Coronary artery (tissue), 2 donors: ENCODE measurements around the gene C1QTNF12.

Experiments used
- DNase-seq: peaks from one replicate; pipeline ENCODE4 v3.0.0-alpha.2; 2017; ENCODE audit warnings: low spot score
- H3K27ac ChIP-seq, 2 donors: fragments of 200-600 bp; sonication (generic); one replicate each; pipeline ENCODE4 v1.5.1; 2016 to 2019
- H3K4me3 ChIP-seq: fragments of 200-600 bp; sonication (generic); 2 replicates; pipeline ENCODE4 v1.5.1; 2016; ENCODE audit warnings: mild to moderate bottlenecking, moderate library complexity
- CTCF ChIP-seq: fragments of 200-600 bp; sonication (generic); IDR thresholded peaks from one replicate; pipeline ENCODE4 v1.5.1; 2019; ENCODE audit warnings: antibody characterized with exemption

Gene C1QTNF12

DNA sequence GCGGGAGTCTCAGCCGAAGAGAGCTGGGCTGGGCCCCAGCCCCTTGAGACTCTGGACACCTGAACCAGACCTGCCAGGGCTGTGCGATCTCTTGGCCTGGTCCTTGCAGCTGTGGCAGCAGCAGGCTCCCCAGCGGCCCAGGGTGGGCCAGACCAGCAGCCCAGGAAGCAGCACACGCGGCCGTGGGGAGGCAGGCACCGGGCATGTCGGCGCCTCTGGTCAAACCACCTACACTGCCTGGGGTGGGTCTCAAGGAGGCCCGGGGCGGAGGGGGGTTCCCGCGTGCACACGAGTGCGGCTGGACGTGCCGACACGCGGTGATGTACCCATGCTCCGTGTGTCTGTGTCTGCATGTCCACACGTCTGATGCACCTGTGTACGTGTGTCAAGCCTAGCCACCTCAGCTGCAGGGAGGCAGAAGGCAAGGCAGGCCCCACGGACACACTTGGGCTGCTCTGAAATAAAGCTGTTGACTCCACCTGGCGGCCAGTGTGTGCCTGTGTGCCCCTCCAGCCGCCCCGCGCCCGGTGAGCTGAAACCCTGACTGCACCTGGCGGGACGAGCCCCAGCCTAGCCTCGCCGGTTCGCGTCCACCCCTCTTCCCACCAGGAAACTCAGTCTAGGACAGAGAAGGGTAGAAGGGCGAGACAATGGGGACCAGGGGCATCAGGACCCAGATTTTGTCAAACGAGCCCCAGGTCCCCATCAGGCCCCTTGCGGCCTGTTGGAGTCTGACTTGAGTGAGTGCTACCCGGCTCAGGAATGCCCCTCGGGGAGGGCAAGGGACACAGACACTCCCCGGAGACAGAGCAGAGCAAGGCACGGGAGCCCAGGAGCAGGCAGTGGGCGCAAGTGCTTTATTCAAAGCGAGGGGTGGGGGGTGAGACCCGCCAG lies 45.3 kb upstream of the C1QTNF12 start:
- no peak for DNase-seq
- H3K4me3 ChIP-seq: no peak overlapping the region
- H3K27ac ChIP-seq: no peak overlapping the region
- TF ChIP-seq CTCF: peak; percentile 18

- H3K27ac ChIP-seq: no peak overlapping the region
These were observed 44.6 kb upstream of the C1QTNF12 start for GRCh38 chr1:1291023-1291528.

GRCh38 chr1:1290238-1290731 lies 43.8 kb upstream of the C1QTNF12 start:
- peak; percentile 62 for TF ChIP-seq CTCF
- Histone ChIP-seq H3K27ac (no peak overlapping the region), H3K4me3 (no peak overlapping the region)
- DNase-seq: no peak

More at GRCh38 chr1:1291023-1291528, 44.6 kb upstream of the C1QTNF12 start:
- DNase-seq: no peak
- no peak for TF ChIP-seq CTCF
- H3K4me3 ChIP-seq: no peak overlapping the region

DNA sequence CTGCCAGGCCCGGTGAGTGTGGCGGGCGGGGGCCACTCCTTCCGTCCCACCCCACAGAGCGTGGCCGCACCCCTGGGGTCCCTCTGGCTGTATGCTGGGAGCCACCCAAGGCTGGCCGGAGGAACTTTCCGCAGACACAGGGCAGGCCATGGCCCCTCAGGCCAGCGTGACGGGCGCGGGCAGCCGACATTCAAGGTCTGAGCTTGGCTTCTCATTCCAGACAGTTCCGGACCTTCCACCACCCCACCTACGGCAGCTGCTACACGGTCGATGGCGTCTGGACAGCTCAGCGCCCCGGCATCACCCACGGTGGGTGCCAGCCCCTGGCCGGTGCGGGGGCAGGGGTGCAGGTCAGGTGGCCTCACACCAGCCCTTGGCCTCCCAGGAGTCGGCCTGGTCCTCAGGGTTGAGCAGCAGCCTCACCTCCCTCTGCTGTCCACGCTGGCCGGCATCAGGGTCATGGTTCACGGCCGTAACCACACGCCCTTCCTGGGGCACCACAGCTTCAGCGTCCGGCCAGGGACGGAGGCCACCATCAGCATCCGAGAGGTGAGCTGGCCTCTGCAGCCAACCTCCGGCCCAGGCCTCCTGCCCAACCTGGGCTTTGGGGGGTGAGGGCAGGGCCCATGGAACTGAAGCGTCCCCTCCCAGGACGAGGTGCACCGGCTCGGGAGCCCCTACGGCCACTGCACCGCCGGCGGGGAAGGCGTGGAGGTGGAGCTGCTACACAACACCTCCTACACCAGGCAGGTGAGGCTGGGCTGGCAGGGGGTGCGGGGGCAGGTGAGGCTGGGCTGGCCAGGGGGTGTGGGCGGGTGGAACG lies 41.0 kb upstream of the C1QTNF12 start:
- no peak for DNase-seq
- TF ChIP-seq CTCF: no peak
- H3K4me3 ChIP-seq: no peak overlapping the region
- H3K27ac ChIP-seq: no peak overlapping the region

GRCh38 chr1:1286313-1287261 lies 40.1 kb upstream of the C1QTNF12 start:
- TF ChIP-seq CTCF: no peak
- H3K27ac ChIP-seq: no peak overlapping the region
- no peak for DNase-seq
- no peak overlapping the region for H3K4me3 ChIP-seq

GRCh38 chr1:1285611-1286311 lies 39.2 kb upstream of the C1QTNF12 start:
- H3K27ac ChIP-seq: no peak overlapping the region
- no peak overlapping the region for H3K4me3 ChIP-seq
- no peak for DNase-seq
- no peak for TF ChIP-seq CTCF
